OCI-LY7 (cell line): Measurements from ENCODE around the gene SH3RF3. TPM values are rescaled to one million over a fixed set of nuclear protein-coding genes. Genes with fewer than 3 reads are reported as not detected.

Experiments used
- BruUV-seq: library from RNA; stranded (reverse); fragments of 400-500 nt; replicated peaks from 2 replicates; lab custom pipeline; 2021; lab: Mats Ljungman, UMichigan
- CTCF ChIA-PET: fragments of 300-600 bp; sonication (Branson Sonifier 250); formaldehyde crosslinking; loops from one replicate; lab custom pipeline; 2022; ENCODE audit warnings: antibody characterized with exemption; ENCODE audit not compliant: unreplicated experiment; lab: Charles Lee
- POLR2A ChIA-PET: fragments of 300-600 bp; sonication (Branson Sonifier 250); formaldehyde crosslinking; loops from one replicate; lab custom pipeline; 2022; ENCODE audit warnings: antibody characterized with exemption; lab: Charles Lee
- DNase-seq: peaks from one replicate; pipeline ENCODE4 v3.0.0-alpha.2; 2015; ENCODE audit warnings: low spot score
- H2AFZ ChIP-seq: fragments of 200-600 bp; sonication (generic), shearing (Covaris generic); 2 replicates; pipeline ENCODE4 v1.6.1; 2014; ENCODE audit warnings: mild to moderate bottlenecking, antibody characterized with exemption, low read length, moderate library complexity
- H3K27ac ChIP-seq: fragments of 200-600 bp; sonication (generic); 2 replicates; pipeline ENCODE4 v1.5.1; 2014; ENCODE audit warnings: mixed run types, low read depth, mild to moderate bottlenecking, moderate library complexity, low read length, inconsistent platforms; ENCODE audit not compliant: poor library complexity, severe bottlenecking
- H3K36me3 ChIP-seq: fragments of 200-600 bp; sonication (generic); 2 replicates; pipeline ENCODE4 v1.6.1; 2014; ENCODE audit warnings: mild to moderate bottlenecking, antibody characterized with exemption, low read length, moderate library complexity, mixed read lengths; ENCODE audit not compliant: insufficient read depth
- H3K4me1 ChIP-seq: fragments of 200-600 bp; sonication (generic); 2 replicates; pipeline ENCODE4 v1.5.1; 2014; ENCODE audit warnings: mild to moderate bottlenecking, low read length; ENCODE audit not compliant: insufficient read depth, poor library complexity, severe bottlenecking
- H3K4me2 ChIP-seq: fragments of 200-600 bp; sonication (generic); 2 replicates; pipeline ENCODE4 v1.6.1; 2014; ENCODE audit warnings: mild to moderate bottlenecking, low read length
- H3K4me3 ChIP-seq: fragments of 200-600 bp; sonication (generic); 2 replicates; pipeline ENCODE4 v1.5.1; 2014; ENCODE audit warnings: mild to moderate bottlenecking, low read depth, low read length; ENCODE audit not compliant: poor library complexity, severe bottlenecking
- H3K79me2 ChIP-seq: fragments of 200-600 bp; sonication (generic); 2 replicates; pipeline ENCODE4 v1.6.1; 2016; ENCODE audit warnings: low read depth, mild to moderate bottlenecking, low read length, moderate library complexity, mixed read lengths; ENCODE audit not compliant: insufficient read depth
- H3K9me2 ChIP-seq: fragments of 200-600 bp; sonication (generic); 2 replicates; pipeline ENCODE4 v1.6.1; 2016; ENCODE audit warnings: mild to moderate bottlenecking, low read length, mixed read lengths; ENCODE audit not compliant: insufficient read depth
- H3K9me3 ChIP-seq: fragments of 200-600 bp; sonication (generic); 2 replicates; pipeline ENCODE4 v1.6.1; 2014; ENCODE audit warnings: mild to moderate bottlenecking, mixed run types, low read length, mixed read lengths
- H4K20me1 ChIP-seq: fragments of 200-600 bp; sonication (generic); 2 replicates; pipeline ENCODE4 v1.6.1; 2014; ENCODE audit warnings: mild to moderate bottlenecking, antibody characterized with exemption, low read length, moderate library complexity, mixed read lengths; ENCODE audit not compliant: insufficient read depth
- EZH2phosphoT487 ChIP-seq: fragments of 200-600 bp; sonication (generic); IDR thresholded peaks from 2 replicates; pipeline ENCODE4 v1.6.1; 2018; ENCODE audit warnings: low read depth, borderline replicate concordance, mild to moderate bottlenecking, mixed run types, antibody characterized with exemption, low read length, moderate library complexity, mixed read lengths
- intact Hi-C: fragments of 100-400 bp; cut with micrococcal nuclease; formaldehyde crosslinking; loops from one replicate; pipeline ENCODE4 v1.10.0; 2022; ENCODE audit not compliant: unreplicated experiment
- total RNA-seq, 2 experiments: library from RNA; depleted of rRNA in 1 of 2; stranded (reverse); fragments of >200 nt in 1 of 2; shearing (Covaris generic) in 1 of 2; gene quantifications; 2 replicates each; pipeline ENCODE4 v1.2.3, GENCODE V29; 2014 to 2022
- TF ChIP-seq, protein P1 (sequence below): fragments of 200-600 bp; sonication (generic); conservative IDR thresholded peaks from 2 replicates; pipeline ENCODE4 v1.5.1; 2014; ENCODE audit warnings: mild to moderate bottlenecking, antibody characterized with exemption, low read length, moderate library complexity, mixed read lengths

Gene SH3RF3
- total RNA-seq, 2 experiments from 2014 or later: not detected

DNA sequence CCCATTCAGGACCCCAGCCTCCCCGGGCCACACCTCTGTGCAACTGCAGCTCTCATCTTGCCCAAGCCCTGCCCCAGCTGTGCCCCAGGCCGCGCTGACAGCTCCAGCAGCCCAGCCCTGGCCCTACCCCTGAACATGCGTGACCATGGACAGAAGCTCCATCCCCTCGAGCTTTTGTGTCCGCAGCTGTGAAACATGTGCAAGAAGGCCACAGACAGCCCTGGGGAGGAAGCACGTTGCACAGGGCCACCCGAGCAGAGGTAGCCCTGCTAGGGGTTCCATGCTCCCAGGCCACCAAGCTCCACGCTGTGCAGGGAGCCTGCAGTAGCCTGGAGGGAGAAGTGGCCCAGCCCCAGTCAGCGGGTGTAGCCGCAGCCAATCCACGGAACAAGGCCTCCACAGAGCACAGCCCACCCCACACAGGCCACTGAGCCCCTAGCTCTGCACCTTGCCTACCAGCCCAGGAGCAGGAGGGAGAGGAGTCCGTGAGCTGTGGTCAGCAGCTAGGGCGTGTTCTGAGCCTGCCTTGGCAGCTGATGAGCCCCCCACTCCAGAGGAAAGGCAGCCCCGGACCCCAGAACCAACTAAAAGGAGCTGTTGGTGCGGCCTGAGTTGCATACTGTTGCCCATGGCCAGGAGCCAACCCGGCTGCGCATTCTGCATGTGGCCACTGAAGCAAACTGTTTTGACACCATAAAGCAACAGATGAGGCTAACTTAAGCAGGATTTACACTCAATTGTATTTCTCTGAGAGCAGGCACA is 300.7 kb downstream of the SH3RF3 start:
- Histone ChIP-seq H3K9me3 (no peaks in the 10 kb centered on the region), H4K20me1 (no peaks in the 10 kb centered on the region), H3K9me2 (no peaks in the 10 kb centered on the region), H3K4me3 (no peak overlapping the region), H3K4me2 (no peak overlapping the region), H3K36me3 (no peaks in the 10 kb centered on the region), H3K27ac (no peak overlapping the region), H3K4me1 (no peaks in the 10 kb centered on the region), H2AFZ (no peak overlapping the region), H3K79me2 (no peaks in the 10 kb centered on the region)
- BruUV-seq: no TSS peak
- TF ChIP-seq, protein P1, sequence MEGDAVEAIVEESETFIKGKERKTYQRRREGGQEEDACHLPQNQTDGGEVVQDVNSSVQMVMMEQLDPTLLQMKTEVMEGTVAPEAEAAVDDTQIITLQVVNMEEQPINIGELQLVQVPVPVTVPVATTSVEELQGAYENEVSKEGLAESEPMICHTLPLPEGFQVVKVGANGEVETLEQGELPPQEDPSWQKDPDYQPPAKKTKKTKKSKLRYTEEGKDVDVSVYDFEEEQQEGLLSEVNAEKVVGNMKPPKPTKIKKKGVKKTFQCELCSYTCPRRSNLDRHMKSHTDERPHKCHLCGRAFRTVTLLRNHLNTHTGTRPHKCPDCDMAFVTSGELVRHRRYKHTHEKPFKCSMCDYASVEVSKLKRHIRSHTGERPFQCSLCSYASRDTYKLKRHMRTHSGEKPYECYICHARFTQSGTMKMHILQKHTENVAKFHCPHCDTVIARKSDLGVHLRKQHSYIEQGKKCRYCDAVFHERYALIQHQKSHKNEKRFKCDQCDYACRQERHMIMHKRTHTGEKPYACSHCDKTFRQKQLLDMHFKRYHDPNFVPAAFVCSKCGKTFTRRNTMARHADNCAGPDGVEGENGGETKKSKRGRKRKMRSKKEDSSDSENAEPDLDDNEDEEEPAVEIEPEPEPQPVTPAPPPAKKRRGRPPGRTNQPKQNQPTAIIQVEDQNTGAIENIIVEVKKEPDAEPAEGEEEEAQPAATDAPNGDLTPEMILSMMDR: no peak
- no peak for TF ChIP-seq EZH2phosphoT487
- CTCF ChIA-PET: no interaction called here
- no peak for DNase-seq
- intact Hi-C loops: no loop called here
- POLR2A ChIA-PET: no interaction called here

DNA sequence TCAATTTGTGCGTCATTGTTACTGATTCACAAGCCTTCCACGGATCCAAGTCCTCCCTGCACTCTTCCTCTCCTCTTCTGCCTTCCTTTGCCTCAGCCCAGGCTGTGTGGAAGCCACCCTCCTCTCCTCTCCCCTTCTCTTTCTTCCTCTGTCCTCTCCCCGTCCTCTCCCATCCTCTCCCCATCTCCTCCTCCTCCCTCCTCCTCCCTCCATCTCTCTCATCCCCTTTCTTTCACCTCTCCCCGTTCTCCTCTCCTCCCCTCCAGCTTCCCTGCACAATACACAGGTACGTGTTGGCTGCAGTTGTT is 301.3 kb downstream of the SH3RF3 start:
- no TSS peak for BruUV-seq
- intact Hi-C loops: no loop called here
- no peak for TF ChIP-seq EZH2phosphoT487
- TF ChIP-seq, protein P1: no peak
- H3K9me3 ChIP-seq: no peaks in the 10 kb centered on the region
- no peaks in the 10 kb centered on the region for H3K4me1 ChIP-seq
- H3K4me2 ChIP-seq: no peak overlapping the region
- no peak overlapping the region for H3K4me3 ChIP-seq
- H3K27ac ChIP-seq: no peak overlapping the region
- H3K9me2 ChIP-seq: no peaks in the 10 kb centered on the region
- H4K20me1 ChIP-seq: no peaks in the 10 kb centered on the region
- no peak overlapping the region for H2AFZ ChIP-seq
- ChIA-PET CTCF (no interaction called here), POLR2A (no interaction called here)
- H3K79me2 ChIP-seq: no peaks in the 10 kb centered on the region
- H3K36me3 ChIP-seq: no peaks in the 10 kb centered on the region
- no peak for DNase-seq

DNA sequence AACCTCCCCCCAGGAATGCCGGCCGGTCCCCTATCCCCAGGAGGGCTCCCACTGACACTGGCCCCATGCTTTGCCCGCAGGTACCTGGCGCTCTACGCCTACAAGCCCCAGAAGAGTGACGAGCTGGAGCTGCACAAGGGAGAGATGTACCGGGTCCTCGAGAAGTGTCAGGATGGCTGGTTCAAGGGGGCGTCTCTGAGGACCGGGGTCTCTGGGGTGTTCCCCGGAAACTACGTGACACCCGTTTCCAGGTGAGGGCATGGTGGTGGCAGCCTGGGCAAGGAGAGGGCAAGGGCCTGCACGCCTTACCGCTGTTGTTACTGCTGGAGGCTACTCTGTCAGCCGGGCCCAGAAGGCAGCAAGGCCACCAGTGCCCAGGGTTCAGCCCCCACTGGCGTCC is 303.4 kb downstream of the SH3RF3 start:
- Histone ChIP-seq H3K27ac (no peak overlapping the region), H3K4me1 (no peaks in the 10 kb centered on the region), H3K4me3 (no peak overlapping the region), H3K9me3 (no peaks in the 10 kb centered on the region), H3K4me2 (no peak overlapping the region), H4K20me1 (no peaks in the 10 kb centered on the region), H3K79me2 (no peaks in the 10 kb centered on the region), H2AFZ (no peak overlapping the region), H3K9me2 (no peaks in the 10 kb centered on the region), H3K36me3 (no peaks in the 10 kb centered on the region)
- ChIA-PET POLR2A (no interaction called here), CTCF (no interaction called here)
- DNase-seq: no peak
- no TSS peak for BruUV-seq
- intact Hi-C loops: no loop called here
- TF ChIP-seq EZH2phosphoT487: no peak
- TF ChIP-seq, protein P1: no peak
